HEK293 (cell line): ENCODE measurements around the gene IL1RL2.

ENCODE experiments used
- CTCF ChIP-seq: fragments of 450-650 bp; formaldehyde crosslinking; IDR thresholded peaks from 2 replicates; pipeline ENCODE4 v1.5.1; 2016; ENCODE audit warnings: missing biosample characterization, missing genetic modification characterization
- GLIS1 ChIP-seq: fragments of 450-650 bp; formaldehyde crosslinking; IDR thresholded peaks from 2 replicates; pipeline ENCODE4 v1.5.1; 2016; ENCODE audit warnings: missing biosample characterization, missing genetic modification characterization
- HOXA7 ChIP-seq: sonication (generic); formaldehyde crosslinking; IDR thresholded peaks from 2 replicates; pipeline ENCODE4 v1.8.1; 2022; ENCODE audit warnings: missing genetic modification reagents, borderline replicate concordance
- PRDM4 ChIP-seq: fragments of 450-650 bp; formaldehyde crosslinking; IDR thresholded peaks from 2 replicates; pipeline ENCODE4 v1.5.1; 2017; ENCODE audit warnings: missing biosample characterization, missing genetic modification characterization
- REST ChIP-seq: fragments of 450-650 bp; formaldehyde crosslinking; IDR thresholded peaks from 2 replicates; pipeline ENCODE4 v1.5.1; 2016; ENCODE audit warnings: missing biosample characterization, missing genetic modification characterization
- ZBTB1 ChIP-seq: fragments of 450-650 bp; formaldehyde crosslinking; IDR thresholded peaks from 2 replicates; pipeline ENCODE4 v1.5.1; 2016; ENCODE audit warnings: missing biosample characterization, missing genetic modification characterization
- ZNF157 ChIP-seq: fragments of 450-650 bp; formaldehyde crosslinking; IDR thresholded peaks from 2 replicates; pipeline ENCODE4 v1.5.1; 2016; ENCODE audit warnings: missing biosample characterization, missing genetic modification characterization

GRCh38 chr2:102266204-102266603 is 79.4 kb downstream of the IL1RL2 start:
- TF ChIP-seq ZNF157 (tag by site-specific recombination), result no peak
- TF ChIP-seq GLIS1 (tag by site-specific recombination), result no peak
- TF ChIP-seq ZBTB1 (tag by site-specific recombination), result no peak
- TF ChIP-seq CTCF, result no peak
- TF ChIP-seq PRDM4 (tag by site-specific recombination), result no peak
- TF ChIP-seq HOXA7 (CRISPR knock-in tag), result no peak
- no peak for TF ChIP-seq REST (tag by site-specific recombination)
